GM12875 (cell line): ENCODE data around the gene SYCP2L.
"Not testable (repeated sequence)": the region's sequence is repeated elsewhere in the genome, so short reads cannot be mapped to it uniquely, and the experiment has no call there.

Experiments
- H3K4me3 ChIP-seq: one replicate; pipeline ENCODE4 v1.5.1; 2011; ENCODE audit warnings: low read depth, low read length, control low read depth
- CTCF ChIP-seq: IDR thresholded peaks from 2 replicates; pipeline ENCODE4 v1.5.1; 2011; ENCODE audit warnings: low read depth, mild to moderate bottlenecking, control low read depth, inconsistent platforms, low read length, moderate library complexity, borderline replicate concordance; ENCODE audit not compliant: insufficient read depth

The SYCP2L gene

GRCh38 chr6:10882657-10883171 lies 4.1 kb upstream of the SYCP2L start:
- no peak overlapping the region for H3K4me3 ChIP-seq
- TF ChIP-seq CTCF = no peak

- H3K4me3 ChIP-seq = no peak overlapping the region
- no peak for TF ChIP-seq CTCF
Observed at GRCh38 chr6:10883312-10884244, 3.3 kb upstream of the SYCP2L start.

GRCh38 chr6:10884245-10884972 lies 2.4 kb upstream of the SYCP2L start:
- no peak overlapping the region for H3K4me3 ChIP-seq
- no peak for TF ChIP-seq CTCF

- H3K4me3 ChIP-seq = not testable (repeated sequence)
Observed at GRCh38 chr6:10886365-10886690, 524 bp upstream of the SYCP2L start.

- no peak for TF ChIP-seq CTCF
- H3K4me3 ChIP-seq = no peak overlapping the region
Observed at GRCh38 chr6:10890151-10890550, 3.3 kb downstream of the SYCP2L start.

- no peak for TF ChIP-seq CTCF
- no peak overlapping the region for H3K4me3 ChIP-seq
Observed at GRCh38 chr6:10891960-10892359, 5.1 kb downstream of the SYCP2L start.

- TF ChIP-seq CTCF = no peak
- H3K4me3 ChIP-seq = no peak overlapping the region
Observed at GRCh38 chr6:10894958-10895357, 8.1 kb downstream of the SYCP2L start.
